Left colon (tissue), 2 donors: Measurements from ENCODE around the gene PIM3. TPM values are rescaled to one million over a fixed set of nuclear protein-coding genes. Genes with fewer than 3 reads are reported as not detected.
"Not testable (repeated sequence)": the region's sequence is repeated elsewhere in the genome, so short reads cannot be mapped to it uniquely, and the experiment has no call there.

Source experiments
- ATAC-seq: fragments of 200-7000 bp; cut with Tn5 transposase; one replicate; pipeline ENCODE4 v1.9.1; 2020; ENCODE audit warnings: mild to moderate bottlenecking, moderate library complexity
- DNase-seq, 2 donors: peaks; one replicate each; pipeline ENCODE4 v3.0.0-alpha.2; 2020
- intact Hi-C, 2 donors: fragments of 100-400 bp; cut with DNase I in 1 of 2; cut with micrococcal nuclease in 1 of 2; formaldehyde crosslinking; loops; one replicate each; pipeline versions ENCODE4 v1.11.2 to v1.14.0; 2022; cut with DNase I, micrococcal nuclease
- total RNA-seq, 2 donors: library from RNA; stranded (reverse); fragmentation: NEBNext Ultra II Directional; extraction: Animal tissue kit (Norgen Biotek cat#: 25700); gene quantifications; one replicate each; pipeline ENCODE4 v1.2.1, GENCODE V29; 2021
- donor health status: DM: no; HTN: no; CAD: no.
- donor health status: DM: yes; HTN: yes; CAD: no.

The PIM3 gene
- total RNA-seq, 2 donors from 2014 or later, result 45.6 to 201 TPM

GRCh38 chr22:49971232-49972162, 10.9 kb downstream of the PIM3 start:
- DNase-seq, result peak; percentile 88 to 89
- intact Hi-C loops, result no loop called here
- peak; percentile 76 for ATAC-seq

DNA sequence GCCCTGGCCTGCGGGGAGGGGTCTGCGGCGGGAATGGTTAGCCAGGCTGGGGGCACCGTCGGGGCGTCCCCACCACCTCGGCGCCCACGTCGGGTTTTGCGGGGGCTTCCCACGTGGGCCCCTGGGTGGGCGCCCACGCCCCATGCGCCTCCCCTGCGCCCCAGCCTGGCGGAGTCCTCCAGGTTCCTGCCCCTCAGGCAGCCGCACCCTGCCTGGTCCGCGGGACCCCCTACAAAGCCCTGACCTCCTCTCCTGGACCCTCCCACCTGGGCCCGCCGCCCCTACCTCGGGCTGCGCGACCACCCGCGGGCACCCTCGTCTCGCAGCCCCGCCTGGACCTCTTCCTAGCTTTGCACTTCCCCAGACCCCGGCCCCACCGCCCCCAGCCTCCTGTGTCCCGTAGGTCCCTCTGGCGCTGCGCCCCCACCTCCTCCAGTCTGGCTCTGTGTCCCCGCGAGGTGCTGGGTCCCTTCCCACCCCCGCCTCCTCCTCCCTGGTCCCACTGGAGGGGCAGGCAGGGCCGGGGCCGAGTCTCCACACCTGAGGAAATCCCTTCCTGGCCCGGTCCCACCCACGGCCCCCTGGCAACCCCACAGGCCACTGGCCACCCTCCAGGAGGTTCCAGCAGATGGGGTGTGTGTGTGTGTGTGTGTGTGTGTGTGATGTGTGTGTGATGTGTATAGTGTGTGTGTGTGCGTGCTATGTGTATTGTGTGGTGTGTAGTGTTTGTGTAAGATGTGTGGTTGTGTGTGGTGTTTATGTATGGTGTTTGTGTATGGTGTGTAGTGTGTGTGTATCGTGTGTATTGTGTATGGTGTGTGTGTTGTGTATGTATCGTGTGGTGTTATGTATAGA, 11.8 kb downstream of the PIM3 start:
- peak; percentile 30 to 41 for DNase-seq

GRCh38 chr22:49973018-49973961, 12.7 kb downstream of the PIM3 start:
- intact Hi-C loops, result no loop called here
- ATAC-seq (no peak), DNase-seq (no peak)

More for the DNA sequence above, 11.8 kb downstream of the PIM3 start:
- ATAC-seq, result no peak
- intact Hi-C loops, result no loop called here

DNA sequence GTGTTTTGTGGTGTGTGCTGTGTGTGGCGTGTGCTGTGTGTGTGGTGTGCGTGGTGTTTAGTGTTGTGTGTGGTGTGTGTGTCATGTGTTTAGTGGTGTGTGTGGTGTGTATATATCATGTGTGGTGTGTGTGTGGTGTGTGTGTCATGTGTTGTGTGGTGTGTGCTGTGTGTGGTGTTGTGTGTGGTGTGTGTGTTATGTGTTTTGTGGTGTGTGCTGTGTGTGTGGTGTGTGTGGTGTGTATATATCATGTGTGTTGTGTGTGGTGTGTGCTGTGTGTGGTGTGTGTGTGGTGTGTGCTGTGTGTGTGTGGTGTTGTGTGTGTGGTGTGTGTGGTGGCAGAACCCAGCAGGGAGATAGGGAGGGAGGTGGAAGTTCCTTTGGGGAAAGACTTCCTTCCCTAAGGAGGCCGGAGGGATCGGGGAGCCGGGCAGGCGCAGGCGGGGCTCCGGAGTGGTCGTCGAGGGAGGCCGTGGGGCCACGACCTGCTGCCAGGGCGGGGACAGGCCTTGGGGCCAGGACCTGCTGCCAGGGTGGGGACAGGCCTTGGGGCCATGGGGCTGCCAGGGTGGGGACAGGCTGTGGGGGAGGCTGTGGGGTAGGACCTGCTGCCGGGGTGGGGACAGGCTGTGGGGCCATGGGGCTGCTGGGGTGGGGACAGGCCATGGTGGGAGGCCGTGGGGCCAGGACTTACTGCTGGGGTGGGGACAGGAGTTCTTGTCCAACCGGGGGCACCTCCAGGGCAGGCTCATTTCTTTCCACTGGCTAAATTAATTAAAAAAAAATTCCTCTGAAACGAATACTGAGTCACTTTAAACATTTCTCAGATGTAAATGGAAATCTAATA, 15.2 kb downstream of the PIM3 start:
- DNase-seq, result peak; percentile 19 to 58
- intact Hi-C loops, result no loop called here

GRCh38 chr22:49976439-49977175, 16.0 kb downstream of the PIM3 start:
- intact Hi-C loops, result no loop called here
- ATAC-seq (peak; percentile 5), DNase-seq (no peak)

More for the DNA sequence above, 15.2 kb downstream of the PIM3 start:
- ATAC-seq, result peak; percentile 13

DNA sequence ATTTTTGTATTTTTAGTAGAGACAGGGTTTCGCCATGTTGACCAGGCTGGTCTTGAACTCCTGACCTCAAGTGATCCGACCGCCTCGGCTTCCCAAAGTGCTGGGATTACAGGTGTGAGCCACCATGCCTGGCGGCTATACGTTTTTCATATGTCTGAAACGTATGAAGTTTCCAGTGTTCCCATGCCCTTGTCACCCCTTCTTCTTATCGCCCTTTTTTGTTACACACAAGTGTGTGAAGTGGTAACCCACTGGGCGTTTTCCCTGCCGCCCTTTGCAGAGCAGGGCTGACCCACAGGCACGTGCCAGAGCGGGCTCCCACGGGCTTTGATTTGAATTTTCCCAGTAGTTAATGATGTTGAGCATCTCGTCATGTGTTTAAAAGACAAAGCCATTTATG, 17.0 kb downstream of the PIM3 start:
- DNase-seq, result no peak
- no peak for ATAC-seq
- intact Hi-C loops, result no loop called here

GRCh38 chr22:49979587-49980264, 19.2 kb downstream of the PIM3 start:
- DNase-seq, result peak in 1 of 2 donors; percentile 57
- intact Hi-C loops, result loop anchor here in 1 of 2 donors (10.0 kb wide), 1 partner anchor 55 kb away; no protein-coding TSS in a partner anchor

GRCh38 chr22:49981799-49982198, 21.2 kb downstream of the PIM3 start:
- not testable (repeated sequence) for DNase-seq, ATAC-seq
- intact Hi-C loops, result loop anchor here in 1 of 2 donors (10.0 kb wide), 1 partner anchor 57 kb away; no protein-coding TSS in a partner anchor

More at GRCh38 chr22:49979587-49980264, 19.2 kb downstream of the PIM3 start:
- ATAC-seq, result peak; percentile 70

DNA sequence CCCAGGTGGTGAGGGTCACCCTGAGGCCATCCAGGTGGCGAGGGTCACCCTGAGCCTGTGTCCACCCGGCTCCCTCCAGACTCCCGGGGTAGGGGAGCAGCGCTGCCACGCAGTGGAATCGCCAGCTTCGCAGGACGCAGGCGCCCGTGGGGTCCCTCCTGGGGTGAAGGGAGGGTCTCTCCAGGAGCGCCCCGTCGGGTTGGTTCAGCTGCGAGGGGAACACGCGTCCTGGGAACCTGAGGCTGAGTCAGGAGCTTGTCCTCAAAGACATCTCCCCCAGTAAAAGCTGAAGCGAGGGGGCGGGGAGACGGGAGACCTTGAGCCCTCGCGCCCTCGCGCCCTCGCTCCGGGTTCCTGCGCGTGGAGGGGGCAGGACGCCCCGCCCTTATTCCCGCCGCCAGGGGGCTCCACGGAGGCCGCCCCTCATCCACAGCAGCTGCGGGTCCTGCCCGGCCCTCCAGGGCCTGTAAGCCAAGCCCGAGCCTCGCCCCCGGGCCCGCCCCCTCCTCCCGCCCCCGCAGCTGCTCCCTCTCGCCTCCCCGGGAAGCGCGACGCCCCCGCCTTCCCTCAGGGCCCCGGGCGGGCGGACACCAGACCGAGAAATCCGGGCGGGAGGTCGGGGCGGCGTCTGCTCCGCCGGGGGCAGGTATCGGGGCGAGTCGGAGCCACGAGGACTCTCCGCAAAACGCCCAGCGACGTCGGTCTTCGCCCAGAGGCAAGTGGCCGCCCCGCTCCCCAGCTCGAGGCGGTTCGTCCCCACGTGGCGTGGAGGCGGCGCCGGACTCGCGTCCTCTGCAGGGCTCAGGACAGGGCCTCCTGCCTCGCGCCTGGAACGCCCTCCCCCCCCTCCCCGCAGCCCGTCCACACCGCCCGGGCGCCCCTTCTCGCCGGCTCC, 22.8 kb downstream of the PIM3 start:
- ATAC-seq (peak; percentile 38), DNase-seq (no peak)
- intact Hi-C loops, result loop anchor here in 1 of 2 donors (10.0 kb wide), 1 partner anchor 59 kb away; no protein-coding TSS in a partner anchor

DNA sequence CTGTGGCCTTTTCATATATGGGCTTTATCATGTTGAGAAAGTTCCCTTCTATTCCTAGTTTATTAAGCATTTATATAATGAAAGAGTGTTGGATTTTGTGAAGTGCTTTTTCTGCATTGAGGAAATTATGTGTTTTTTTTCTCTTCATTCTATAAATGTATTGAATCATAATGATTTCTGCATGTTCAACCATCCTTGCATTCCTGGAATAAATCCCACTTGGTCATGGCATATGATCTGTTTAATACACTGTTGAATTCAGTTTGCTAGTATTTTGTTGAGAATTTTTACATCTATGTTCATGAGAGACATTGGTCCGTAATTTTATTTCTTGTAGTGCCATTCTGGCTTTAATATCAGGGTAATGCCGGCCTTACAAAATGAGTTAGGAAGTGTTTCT, 25.8 kb downstream of the PIM3 start:
- no peak for ATAC-seq
- intact Hi-C loops, result loop anchor here in 1 of 2 donors (10.0 kb wide), 1 partner anchor 62 kb away; no protein-coding TSS in a partner anchor

GRCh38 chr22:49989826-49990225, 29.3 kb downstream of the PIM3 start:
- ATAC-seq, DNase-seq: not testable (repeated sequence)
- intact Hi-C loops, result loop anchor here in 1 of 2 donors (10.0 kb wide), 1 partner anchor 65 kb away; no protein-coding TSS in a partner anchor

More for the DNA sequence above, 25.8 kb downstream of the PIM3 start:
- DNase-seq, result no peak

DNA sequence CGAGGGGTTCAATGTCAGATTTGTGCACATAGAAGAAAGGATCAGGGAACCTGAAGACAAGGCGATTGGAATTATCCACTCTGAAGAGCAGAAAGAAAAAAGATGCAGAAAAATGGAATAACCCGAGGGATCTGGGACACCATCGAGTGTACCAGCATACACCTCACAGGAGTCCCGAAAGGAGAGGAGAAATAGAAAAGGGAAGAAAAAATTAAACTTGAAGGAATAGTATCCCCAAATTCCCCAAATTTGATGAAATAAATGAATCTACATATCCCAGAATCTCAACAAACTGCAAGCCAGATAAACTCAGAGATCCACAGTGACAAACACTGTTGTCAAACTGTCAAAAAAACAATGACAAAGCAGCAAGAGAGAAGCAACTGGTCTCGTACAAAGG, 30.6 kb downstream of the PIM3 start:
- intact Hi-C loops, result no loop called here
- ATAC-seq (no peak), DNase-seq (no peak)

DNA sequence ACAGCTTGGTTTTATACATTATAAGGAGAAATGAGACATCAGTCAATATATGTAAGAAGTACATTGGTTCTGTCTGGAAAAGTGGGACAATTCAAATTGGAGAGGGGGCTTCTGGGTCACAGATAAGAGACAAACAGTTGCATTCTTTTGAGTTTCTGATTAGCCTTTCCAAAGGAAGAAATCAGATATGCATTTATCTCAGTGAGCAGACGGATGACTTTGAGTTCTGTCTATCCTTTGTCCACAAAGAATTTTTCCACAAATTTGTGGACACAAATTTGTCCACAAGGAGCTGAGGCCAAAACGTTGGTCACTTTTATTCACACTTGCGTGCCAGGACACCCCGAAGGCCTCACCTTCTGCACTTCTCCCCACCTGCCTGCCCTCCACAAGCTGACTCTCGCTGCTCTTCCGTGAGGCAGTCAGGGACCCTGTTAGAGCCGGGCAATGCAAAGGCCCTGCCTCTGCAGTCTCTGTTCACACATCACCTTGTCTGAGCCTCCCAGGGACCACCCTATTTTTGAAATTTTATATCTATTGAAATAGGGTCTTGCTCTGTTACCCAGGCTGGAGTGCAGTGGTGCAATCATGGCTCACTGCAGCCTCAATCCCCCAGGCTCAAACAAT, 31.4 kb downstream of the PIM3 start:
- DNase-seq (no peak), ATAC-seq (no peak)
- intact Hi-C loops, result no loop called here

DNA sequence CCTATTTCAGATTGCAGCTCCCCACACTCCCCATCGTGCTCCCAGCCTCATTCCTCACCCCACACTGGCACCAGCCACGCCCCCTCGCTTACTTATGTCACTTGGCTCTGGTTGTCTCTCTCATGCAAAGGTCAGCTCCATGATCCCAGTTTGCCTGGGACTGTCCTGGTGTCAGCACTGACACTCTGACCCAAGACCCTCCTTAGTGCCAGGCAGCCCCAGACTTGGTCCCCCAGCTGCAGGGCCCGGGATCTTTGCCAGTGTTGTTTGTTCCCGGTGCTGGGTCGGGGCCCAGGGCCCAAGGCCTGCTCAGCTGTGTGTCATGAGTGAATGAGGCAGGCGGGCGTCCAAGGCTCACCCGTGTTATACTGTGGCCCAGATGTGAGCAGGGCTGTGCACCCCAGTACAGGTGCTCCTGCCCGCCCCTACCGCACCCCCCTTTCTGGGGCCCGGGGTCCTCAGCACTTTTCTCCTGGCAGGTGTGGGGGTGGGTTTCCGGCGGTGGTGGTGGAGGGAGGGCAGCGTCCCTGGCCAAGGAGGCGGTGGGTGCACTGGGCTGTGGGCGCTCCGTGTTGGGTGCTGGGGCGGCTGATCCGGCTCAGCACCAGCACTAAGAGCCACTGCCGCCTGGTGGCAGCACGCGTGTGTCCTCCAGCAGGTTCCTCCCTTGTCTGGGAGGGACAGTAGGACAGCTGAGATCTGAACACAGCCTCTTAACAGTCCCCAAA, 32.5 kb downstream of the PIM3 start:
- peak; percentile 72 to 87 for DNase-seq
- intact Hi-C loops, result no loop called here
- peak; percentile 69 for ATAC-seq
